Measurements from ENCODE around the gene HPS4.

- TF ChIP-seq, protein P1, sequence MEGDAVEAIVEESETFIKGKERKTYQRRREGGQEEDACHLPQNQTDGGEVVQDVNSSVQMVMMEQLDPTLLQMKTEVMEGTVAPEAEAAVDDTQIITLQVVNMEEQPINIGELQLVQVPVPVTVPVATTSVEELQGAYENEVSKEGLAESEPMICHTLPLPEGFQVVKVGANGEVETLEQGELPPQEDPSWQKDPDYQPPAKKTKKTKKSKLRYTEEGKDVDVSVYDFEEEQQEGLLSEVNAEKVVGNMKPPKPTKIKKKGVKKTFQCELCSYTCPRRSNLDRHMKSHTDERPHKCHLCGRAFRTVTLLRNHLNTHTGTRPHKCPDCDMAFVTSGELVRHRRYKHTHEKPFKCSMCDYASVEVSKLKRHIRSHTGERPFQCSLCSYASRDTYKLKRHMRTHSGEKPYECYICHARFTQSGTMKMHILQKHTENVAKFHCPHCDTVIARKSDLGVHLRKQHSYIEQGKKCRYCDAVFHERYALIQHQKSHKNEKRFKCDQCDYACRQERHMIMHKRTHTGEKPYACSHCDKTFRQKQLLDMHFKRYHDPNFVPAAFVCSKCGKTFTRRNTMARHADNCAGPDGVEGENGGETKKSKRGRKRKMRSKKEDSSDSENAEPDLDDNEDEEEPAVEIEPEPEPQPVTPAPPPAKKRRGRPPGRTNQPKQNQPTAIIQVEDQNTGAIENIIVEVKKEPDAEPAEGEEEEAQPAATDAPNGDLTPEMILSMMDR (IDR thresholded peaks at IDR 0.05) = no peak
- no peak for TF ChIP-seq POLR2A (IDR thresholded peaks at IDR 0.05)
Observed at GRCh38 chr22:26463688-26464087, 19.9 kb downstream of the HPS4 start.
